Bone marrow (tissue), 2 donors: ENCODE results near the gene CYBA.
"Not testable (repeated sequence)": the region's sequence is repeated elsewhere in the genome, so short reads cannot be mapped to it uniquely, and the experiment has no call there.

ENCODE experiments used
- DNase-seq, 2 donors: peaks; one replicate each; lab custom pipeline; 2025; lab: John Stamatoyannopoulos, UW

CYBA gene

DNA sequence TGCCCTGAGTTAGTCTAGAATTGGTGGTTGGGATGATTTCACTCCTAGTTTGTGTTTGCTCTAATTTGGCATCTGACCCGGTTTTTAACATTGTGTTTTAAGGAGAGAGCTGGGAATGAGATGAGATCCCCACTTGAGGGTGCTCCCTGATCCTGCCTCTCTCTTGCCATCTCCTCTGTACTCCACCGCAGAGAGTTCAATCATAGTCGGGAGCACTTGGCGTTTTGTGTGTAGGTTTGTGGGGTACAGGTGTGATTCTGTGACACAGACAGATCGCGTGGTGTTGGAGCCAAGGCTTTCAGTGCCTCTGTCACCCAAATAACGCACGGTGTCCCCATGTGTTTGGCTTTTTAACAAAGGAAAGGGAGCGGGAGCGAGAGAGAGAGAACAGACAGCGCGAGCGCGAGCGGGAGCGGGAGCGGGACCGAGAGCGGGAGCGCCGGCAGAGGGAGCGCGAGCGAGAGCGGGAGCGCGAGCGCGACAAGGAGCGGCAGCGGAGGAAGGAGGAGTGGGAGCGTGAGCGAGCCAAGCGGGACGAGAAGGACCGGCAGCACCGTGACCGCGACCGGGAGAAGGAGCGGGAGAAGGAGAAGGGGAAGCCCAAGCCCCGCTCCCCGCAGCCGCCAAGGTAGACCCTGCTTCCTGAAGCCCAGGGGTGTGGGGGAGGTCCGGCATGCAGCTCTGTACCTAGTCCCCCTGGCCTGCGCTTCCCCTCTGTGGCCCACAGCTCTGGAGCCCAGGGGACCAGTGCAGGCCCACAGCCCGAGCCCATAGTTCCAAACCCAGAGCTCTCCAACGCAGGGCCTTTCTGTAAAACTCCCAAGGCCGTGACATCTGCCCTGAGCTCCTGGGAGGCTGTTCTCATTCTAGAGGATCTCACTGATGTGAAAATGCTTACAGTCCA lies 39.7 kb downstream of the CYBA start:
- no peak for DNase-seq

DNA sequence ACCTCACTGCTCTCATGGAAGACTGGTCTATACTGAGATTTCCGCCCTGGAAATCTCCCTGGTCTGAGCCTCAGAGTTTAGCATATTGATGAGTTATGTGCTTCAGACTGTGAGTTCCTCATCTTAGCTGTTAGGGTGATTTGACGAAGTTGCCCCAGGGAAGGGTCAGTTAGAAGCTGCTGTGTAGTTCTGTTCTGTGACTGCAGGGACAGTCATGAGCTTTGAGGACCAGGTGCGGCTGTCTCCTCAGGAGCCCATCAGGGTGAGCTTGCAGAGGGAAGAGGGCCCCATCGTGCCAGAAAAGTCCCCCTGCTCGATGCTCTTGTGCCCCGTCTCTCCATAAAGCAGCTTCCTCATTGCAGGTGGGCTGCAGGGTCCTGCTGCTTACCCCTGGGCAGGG lies 40.8 kb downstream of the CYBA start:
- no peak for DNase-seq

DNA sequence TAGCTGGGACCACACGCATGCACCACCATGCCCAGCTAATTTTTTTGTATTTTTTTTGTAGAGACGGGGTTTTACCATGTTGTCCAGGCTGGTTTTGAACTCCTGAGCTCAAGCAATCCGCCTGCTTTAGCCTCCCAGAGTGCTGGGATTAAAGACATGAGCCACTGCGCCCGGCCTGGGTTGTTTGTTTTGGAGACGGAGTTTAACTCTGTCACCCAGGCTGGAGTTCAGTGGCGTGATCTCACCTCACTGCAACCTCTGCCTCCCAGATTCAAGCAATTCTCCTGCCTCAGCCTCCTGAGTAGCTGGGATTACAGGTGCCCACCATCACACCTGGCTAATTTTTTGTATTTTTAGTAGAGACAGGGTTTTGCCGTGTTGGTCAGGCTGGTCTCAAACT lies 41.4 kb downstream of the CYBA start:
- not testable (repeated sequence) for DNase-seq

- DNase-seq = no peak
Measured at GRCh38 chr16:88608076-88608475, 42.8 kb downstream of the CYBA start.

- DNase-seq = no peak
Measured at GRCh38 chr16:88606148-88606757, 44.6 kb downstream of the CYBA start.

- DNase-seq = no peak
Measured at GRCh38 chr16:88605186-88606147, 45.4 kb downstream of the CYBA start.

GRCh38 chr16:88602091-88602490 lies 48.8 kb downstream of the CYBA start:
- DNase-seq = no peak

- no peak for DNase-seq
Measured at GRCh38 chr16:88601313-88602036, 49.4 kb downstream of the CYBA start.

- DNase-seq = no peak
Measured at GRCh38 chr16:88600539-88600896, 50.3 kb downstream of the CYBA start.

DNA sequence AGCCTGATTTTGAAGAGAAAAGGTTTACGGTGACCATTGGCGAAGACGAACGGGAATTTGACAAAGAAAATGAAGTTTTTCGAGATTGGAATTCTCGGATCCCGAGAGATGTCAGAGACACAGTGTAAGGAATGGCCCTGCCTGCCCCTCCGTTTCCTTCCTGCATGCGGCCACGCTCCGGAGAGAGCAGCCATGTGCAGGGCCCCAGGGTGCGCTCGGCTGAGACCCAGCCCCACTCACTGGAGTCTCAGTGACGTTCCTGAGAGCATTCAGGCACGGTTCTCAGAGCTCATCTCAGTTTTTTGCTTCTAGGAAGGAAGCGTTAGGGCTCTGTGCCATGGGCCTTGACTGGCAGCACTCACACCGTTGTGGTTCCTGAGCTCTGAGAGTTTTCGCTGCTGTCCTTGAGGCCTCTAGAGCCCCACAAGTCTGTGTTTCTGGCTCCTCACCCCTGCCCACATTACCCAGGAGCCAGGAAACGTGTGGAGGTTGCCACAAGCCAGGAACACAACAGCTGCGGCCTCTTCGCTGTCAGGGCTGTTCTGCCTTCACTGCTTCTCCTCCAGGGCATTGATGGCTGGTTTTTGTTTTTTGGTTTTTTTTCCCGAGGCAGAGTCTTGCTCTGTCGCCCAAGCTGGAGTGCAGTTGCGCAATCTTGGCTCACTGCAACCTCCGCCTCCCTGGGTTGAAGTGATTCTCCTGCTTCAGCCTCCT lies 50.9 kb downstream of the CYBA start:
- DNase-seq = no peak

DNA sequence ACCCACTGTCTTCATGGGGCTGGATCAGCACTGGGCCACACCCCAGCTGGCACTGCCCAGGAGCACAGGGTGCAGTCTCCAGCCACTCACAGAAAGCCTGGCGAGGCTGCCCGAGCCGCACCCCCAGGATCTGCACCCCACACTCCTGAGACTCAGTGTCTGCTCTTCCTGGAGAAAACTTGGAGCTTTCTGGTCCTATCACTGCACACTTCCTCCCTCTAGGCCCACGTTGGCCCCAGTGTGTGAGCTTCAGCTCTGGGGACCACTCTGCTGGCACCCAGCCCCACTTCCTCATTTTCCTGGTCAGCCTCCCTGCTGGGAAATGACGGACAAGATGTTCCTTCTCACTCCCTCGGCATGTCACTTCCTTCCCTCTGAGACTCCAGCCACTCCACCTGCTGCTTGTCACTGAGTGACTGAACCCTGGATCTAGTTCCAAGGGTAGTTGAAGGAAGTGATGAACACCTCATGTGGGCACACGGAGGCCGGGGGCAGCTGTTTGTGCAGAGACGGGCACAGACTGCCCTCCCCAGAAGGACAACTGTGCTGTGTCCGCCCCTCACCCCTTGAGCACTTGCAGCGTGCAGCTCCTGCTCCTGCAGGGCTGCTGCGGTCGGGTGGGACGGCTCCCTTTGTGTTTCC lies 51.6 kb downstream of the CYBA start:
- peak; percentile 28 to 40 for DNase-seq

GRCh38 chr16:88597856-88598491 lies 52.9 kb downstream of the CYBA start:
- DNase-seq = no peak

DNA sequence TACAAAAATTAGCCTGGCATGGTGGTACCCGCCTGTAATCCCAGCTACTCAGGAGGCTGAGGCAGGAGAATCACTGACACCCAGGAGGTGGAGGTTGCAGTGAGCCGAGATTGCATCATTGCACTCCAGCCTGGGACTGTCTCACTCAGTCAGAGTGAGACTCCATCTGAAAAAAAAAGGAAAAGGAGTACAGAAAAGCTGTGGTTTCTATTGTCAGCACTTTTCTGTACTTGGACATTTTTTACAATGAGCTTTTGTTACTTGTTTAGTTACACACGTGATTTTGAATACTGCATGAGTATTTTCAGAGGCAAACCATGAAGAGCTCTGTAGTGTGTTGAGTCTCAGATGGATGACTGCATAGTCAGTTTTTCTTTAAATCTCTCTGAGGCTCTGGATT lies 54.4 kb downstream of the CYBA start:
- DNase-seq = no peak

- DNase-seq = no peak
Measured at GRCh38 chr16:88595921-88596320, 54.9 kb downstream of the CYBA start.

GRCh38 chr16:88595101-88595500 lies 55.8 kb downstream of the CYBA start:
- no peak for DNase-seq

- DNase-seq = no peak
Measured at GRCh38 chr16:88593910-88594309, 56.9 kb downstream of the CYBA start.

DNA sequence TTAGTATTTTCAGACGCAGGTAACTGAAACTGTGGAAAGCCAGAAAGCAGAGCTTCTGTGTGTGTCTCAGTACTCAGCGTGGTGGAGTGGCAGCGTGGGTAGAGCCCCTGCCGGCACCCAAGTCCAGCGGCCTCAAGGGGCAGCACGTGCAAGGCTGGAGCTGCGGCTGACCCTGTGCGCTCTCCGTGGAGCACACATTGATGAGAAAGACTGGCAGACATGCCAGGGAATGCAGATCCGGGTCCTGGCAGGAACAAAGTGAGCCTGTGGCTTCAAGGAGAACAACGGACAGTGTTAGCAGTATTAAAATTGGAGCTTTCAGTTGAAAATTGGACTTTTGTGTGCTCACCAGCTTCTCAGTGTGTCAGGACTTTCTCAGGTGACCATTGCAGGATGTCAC lies 57.4 kb downstream of the CYBA start:
- DNase-seq = no peak
